Measurements from ENCODE around the gene SETD6.

The SETD6 gene

DNA sequence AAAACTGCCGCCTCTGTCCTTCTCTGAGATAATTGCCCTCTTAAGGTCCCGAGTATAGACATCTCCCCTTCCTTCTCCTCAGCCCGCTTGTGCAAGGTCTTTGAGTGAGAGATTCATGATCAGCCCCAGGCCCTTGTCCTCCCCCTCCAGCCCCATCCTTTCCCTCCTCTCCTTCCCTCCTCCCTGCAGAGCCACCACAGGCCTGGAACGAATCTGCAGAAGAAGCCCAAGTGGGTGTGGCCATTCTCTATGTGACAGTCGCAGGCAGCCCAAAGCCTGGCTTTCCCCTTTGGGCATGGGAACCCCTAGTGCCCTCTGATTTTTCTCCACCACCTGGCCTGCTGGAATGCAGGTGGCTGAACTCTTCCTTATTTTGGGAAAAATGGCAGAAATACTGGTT, 22.6 kb upstream of the SETD6 start:
- H3K9me3 ChIP-seq (replicated peaks; ENCODE audit: insufficient read depth, low read length): no peaks in the 10 kb centered on the region
- DNase-seq: no peak
- no peak overlapping the region for H3K27ac ChIP-seq (ENCODE audit: low read length)
- no peak overlapping the region for H3K4me2 ChIP-seq (ENCODE audit: low read depth, low read length)
- no peak overlapping the region for H2AFZ ChIP-seq (ENCODE audit: low read length)
- H4K20me1 ChIP-seq (ENCODE audit: insufficient read depth, low read length): no peaks in the 10 kb centered on the region
- peaks cover 10% of the 10 kb centered on the region for H3F3A ChIP-seq (ENCODE audit: insufficient read depth, low read length)
- H3K36me3 ChIP-seq (replicated peaks; ENCODE audit: insufficient read depth, low read length): no peaks in the 10 kb centered on the region
- no peaks in the 10 kb centered on the region for H3K9me2 ChIP-seq (replicated peaks; ENCODE audit: insufficient read depth, low read length)
- TF ChIP-seq EZH2 (optimal IDR thresholded peaks at IDR 0.05; ENCODE audit: low read depth, low read length) (no peak), CTCF (IDR thresholded peaks at IDR 0.05; ENCODE audit: low read length) (no peak), EZH2phosphoT487 (IDR thresholded peaks at IDR 0.05; ENCODE audit: low read length) (no peak)
- H3K4me3 ChIP-seq (ENCODE audit: low read length): no peak overlapping the region
- H3K4me1 ChIP-seq (ENCODE audit: low read length): peaks cover 29% of the 10 kb centered on the region
- no peaks in the 10 kb centered on the region for H3K79me2 ChIP-seq (ENCODE audit: low read length)
- no peaks in the 10 kb centered on the region for H3K27me3 ChIP-seq (replicated peaks; ENCODE audit: insufficient read depth, low read length)
- H3K9ac ChIP-seq (ENCODE audit: low read length): no peak overlapping the region

GRCh38 chr16:58493756-58494431, 21.4 kb upstream of the SETD6 start:
- Histone ChIP-seq H3K9me2 (replicated peaks; ENCODE audit: insufficient read depth, low read length) (no peaks in the 10 kb centered on the region), H3K4me2 (ENCODE audit: low read depth, low read length) (no peak overlapping the region), H3K36me3 (replicated peaks; ENCODE audit: insufficient read depth, low read length) (no peaks in the 10 kb centered on the region), H3K9me3 (replicated peaks; ENCODE audit: insufficient read depth, low read length) (no peaks in the 10 kb centered on the region), H4K20me1 (ENCODE audit: insufficient read depth, low read length) (no peaks in the 10 kb centered on the region), H3K27ac (ENCODE audit: low read length) (no peak overlapping the region; the same call in 1 of the 2 replicates), H3K79me2 (ENCODE audit: low read length) (no peaks in the 10 kb centered on the region), H3K27me3 (replicated peaks; ENCODE audit: insufficient read depth, low read length) (no peaks in the 10 kb centered on the region), H3K4me1 (ENCODE audit: low read length) (peaks cover 30% of the 10 kb centered on the region), H3K4me3 (ENCODE audit: low read length) (no peak overlapping the region), H3K9ac (ENCODE audit: low read length) (peak overlapping the region; percentile 67; the same call in 1 of the 2 replicates), H2AFZ (ENCODE audit: low read length) (no peak overlapping the region), H3F3A (ENCODE audit: insufficient read depth, low read length) (peaks cover 10% of the 10 kb centered on the region)
- TF ChIP-seq EZH2phosphoT487 (IDR thresholded peaks at IDR 0.05; ENCODE audit: low read length) (no peak), CTCF (IDR thresholded peaks at IDR 0.05; ENCODE audit: low read length) (no peak), EZH2 (optimal IDR thresholded peaks at IDR 0.05; ENCODE audit: low read depth, low read length) (no peak)
- no peak for DNase-seq

GRCh38 chr16:58494981-58495520, 20.3 kb upstream of the SETD6 start:
- no peak for TF ChIP-seq EZH2phosphoT487 (IDR thresholded peaks at IDR 0.05; ENCODE audit: low read length)
- peak; percentile 75 for TF ChIP-seq CTCF (IDR thresholded peaks at IDR 0.05; ENCODE audit: low read length)
- no peak for TF ChIP-seq EZH2 (optimal IDR thresholded peaks at IDR 0.05; ENCODE audit: low read depth, low read length)
- DNase-seq: peak; percentile 98
- Histone ChIP-seq H3K9ac (ENCODE audit: low read length) (peak overlapping the region; percentile 77), H3K4me2 (ENCODE audit: low read depth, low read length) (peak overlapping the region; percentile 66), H3K9me3 (replicated peaks; ENCODE audit: insufficient read depth, low read length) (no peaks in the 10 kb centered on the region), H3K4me3 (ENCODE audit: low read length) (peak overlapping the region; percentile 36), H3K9me2 (replicated peaks; ENCODE audit: insufficient read depth, low read length) (no peaks in the 10 kb centered on the region), H3K27ac (ENCODE audit: low read length) (peak overlapping the region; percentile 82), H2AFZ (ENCODE audit: low read length) (peak overlapping the region; percentile 53; the same call in 1 of the 2 replicates), H3K79me2 (ENCODE audit: low read length) (no peaks in the 10 kb centered on the region), H3K36me3 (replicated peaks; ENCODE audit: insufficient read depth, low read length) (no peaks in the 10 kb centered on the region), H3K4me1 (ENCODE audit: low read length) (peaks cover 30% of the 10 kb centered on the region), H3K27me3 (replicated peaks; ENCODE audit: insufficient read depth, low read length) (no peaks in the 10 kb centered on the region), H3F3A (ENCODE audit: insufficient read depth, low read length) (peaks cover 10% of the 10 kb centered on the region), H4K20me1 (ENCODE audit: insufficient read depth, low read length) (no peaks in the 10 kb centered on the region)

All from MM.1S (cell line).